HG03097 (cell line): Measurements from ENCODE around the gene DLL1.

Source experiments
- ATAC-seq: cut with Tn5 transposase; IDR thresholded peaks from one replicate; pipeline ENCODE4 v1.9.1; 2021; ENCODE audit not compliant: unreplicated experiment, low FRiP score

DLL1 gene

GRCh38 chr6:170283212-170284081 is 7.4 kb downstream of the DLL1 start:
- no peak for ATAC-seq

DNA sequence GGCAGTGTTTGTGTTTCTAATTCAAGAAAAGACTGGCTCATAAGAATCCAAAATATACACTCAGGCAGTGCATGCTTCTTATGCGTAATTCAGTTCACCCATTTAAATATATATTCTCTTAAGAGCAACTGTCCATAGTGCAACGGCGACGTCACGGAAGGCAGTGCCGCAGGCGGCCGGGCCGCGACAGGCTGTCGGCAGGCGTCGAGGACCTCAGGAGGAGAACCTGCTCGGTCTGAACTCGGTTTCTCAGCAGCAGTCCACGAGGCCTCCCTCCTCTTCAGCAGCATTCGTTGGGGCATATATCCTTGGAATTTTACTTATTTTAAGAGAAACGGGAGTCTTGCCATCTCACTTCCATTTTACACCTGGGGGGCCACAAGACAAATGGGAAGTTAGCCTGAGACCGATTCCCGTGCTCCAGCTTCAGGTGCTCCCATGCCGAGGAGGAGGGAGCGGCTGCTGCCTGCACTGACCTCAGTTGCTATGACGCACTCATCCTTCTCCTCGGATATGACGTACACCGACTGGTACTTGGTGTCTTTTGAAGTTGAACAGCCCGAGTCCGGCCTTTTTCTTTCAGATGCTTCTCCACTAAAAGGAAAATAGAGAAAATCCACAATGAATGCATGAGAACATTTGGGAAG is 8.2 kb downstream of the DLL1 start:
- ATAC-seq = no peak

- ATAC-seq = no peak
These were observed 9.3 kb downstream of the DLL1 start for GRCh38 chr6:170281331-170282292.

GRCh38 chr6:170280689-170281045 is 10.2 kb downstream of the DLL1 start:
- ATAC-seq = no peak

- peak; percentile 56 for ATAC-seq
These were observed 10.7 kb downstream of the DLL1 start for GRCh38 chr6:170279977-170280688.

DNA sequence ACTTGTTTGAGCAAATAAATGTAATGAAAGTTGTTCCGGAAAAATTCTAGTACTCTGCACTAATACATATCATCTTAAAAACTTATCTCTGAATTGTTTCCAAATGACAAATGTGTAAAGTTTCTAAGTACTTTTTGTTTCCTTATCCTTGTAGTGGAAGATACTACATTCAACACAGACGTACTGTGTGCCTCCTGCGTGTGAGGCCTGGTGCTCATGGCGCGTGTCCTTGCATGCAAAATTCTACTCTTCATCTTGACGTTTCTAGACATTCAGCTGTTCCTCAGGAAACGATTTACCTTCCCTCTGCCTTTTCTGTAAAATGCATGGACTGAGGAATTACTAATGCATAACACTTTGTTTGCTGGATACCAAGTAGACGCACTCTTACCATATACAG is 11.5 kb downstream of the DLL1 start:
- ATAC-seq = no peak

DNA sequence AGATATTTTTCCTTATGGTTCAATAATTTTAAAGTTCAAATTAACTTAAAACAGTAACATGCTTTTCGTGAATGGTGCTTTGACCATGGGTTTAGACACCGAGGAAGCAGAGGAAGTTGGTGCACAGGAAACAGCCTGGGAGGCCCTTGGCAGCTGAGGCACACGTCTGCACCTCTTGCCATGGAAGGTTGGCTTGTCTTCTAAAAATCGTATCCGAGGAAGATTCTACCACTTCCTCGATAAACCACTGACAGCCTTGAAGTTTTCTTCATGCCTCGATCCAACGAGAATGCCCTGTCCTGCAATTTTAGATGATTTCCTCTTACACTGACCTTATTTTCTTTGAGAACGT is 12.2 kb downstream of the DLL1 start:
- no peak for ATAC-seq

DNA sequence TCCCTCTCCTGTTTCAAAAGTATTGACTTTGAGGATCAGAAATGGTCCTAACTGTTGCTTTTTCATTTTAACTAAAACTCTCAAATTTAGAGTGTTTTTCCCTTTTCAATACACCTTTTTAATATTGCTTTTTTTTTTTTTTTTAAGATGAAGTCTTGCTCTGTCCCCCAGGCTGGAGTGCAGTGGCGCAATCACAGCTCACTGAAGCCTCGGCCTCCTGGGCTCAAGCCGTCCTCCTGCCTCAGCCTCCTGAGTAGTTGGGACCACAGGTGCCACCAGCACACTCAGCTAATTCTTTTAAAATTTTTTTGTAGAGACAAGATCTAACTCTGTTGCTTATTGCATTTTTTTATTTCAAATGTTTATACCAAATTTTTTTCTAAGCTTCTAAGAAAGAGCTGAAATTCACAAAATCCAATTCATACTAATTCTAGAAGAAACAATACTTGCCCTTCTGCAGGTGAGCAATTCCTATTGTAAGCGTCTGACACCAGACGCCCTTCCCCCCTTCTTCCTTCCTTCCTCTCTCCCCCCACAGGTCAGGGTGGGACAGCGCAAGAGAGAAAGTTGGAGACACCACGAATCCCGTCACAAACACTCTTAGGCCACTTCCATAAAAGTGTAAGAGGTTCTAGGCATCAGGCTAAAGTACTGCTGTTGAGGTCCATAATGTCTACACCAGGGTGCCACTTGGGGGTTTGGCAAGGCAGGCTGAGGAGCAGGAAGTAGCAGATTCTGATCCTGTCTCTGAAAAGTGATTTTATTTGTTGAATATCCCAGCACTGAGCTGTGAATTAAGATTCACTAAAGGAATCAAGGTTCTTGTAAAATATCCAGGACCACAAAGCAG is 12.8 kb downstream of the DLL1 start:
- ATAC-seq = no peak

DNA sequence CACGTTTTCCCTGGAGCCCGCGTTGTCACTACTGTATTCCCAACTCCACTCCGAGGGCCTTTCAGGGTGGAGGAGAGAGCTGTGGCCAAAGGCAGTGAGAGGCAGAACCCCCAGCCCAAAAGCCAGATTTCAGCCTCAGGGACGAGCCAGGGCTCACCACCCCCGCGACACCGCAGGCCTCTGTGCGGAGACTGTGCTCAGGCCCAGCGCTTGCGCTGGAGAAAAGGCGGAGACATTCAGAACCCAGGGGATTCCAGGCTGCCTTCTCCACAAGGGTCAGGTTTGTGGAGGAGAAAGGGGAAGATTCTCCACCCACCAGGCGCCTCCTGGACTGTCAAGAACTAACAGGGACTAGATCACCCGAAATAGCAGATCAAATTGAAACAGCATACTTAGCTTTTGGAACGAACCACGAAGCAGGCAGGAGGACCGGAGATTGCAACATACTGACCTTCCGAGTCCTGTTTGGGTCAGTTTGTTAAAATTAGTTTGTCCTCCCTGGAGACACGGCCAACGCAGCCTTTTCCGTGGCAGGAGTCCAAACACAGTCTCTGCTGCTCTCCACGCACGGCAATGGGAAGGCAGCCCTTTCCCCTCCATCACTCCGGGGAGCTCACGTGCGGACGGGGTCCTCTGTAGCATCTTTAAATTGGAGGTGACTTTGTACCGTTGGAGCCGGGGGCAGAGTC is 14.4 kb downstream of the DLL1 start:
- no peak for ATAC-seq

DNA sequence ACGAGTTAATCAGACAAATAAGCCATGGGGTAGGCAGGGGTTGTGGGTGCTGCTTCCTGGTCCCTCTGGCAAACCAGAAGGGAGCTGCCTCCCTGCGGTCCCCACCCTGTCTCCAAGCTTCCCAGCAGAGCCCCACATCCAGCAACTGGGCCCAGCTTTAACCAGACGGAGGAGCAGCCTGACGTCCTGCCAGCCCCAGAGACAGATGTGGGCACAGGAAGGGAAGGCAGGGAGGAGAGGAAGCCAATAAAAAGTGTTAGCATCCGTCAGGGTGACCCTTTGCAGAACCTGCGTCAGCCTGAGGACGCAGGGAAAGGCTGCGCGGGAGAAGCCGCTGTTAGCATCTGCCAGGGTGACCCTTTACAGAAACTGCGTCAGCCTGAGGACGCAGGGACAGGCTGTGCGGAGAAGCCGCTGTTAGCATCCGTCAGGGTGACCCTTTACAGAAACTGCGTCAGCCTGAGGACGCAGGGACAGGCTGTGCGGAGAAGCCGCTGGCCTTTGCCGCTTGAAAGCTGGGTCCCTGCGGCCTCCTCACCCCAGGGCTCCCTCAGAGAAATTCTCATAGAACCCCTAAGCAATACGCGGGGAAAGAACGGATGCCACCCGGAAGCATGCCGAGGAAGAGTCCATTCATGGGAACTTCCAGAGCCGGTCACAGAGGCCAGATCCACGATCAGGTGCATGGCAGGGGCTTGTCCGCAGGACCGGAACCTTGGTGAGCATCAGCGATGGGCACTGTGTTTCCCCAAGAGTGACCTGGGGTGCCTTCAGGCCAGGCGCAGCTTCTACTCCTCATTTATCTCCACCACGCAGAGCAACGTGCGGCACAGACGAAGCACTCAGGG is 15.9 kb downstream of the DLL1 start:
- no peak for ATAC-seq

DNA sequence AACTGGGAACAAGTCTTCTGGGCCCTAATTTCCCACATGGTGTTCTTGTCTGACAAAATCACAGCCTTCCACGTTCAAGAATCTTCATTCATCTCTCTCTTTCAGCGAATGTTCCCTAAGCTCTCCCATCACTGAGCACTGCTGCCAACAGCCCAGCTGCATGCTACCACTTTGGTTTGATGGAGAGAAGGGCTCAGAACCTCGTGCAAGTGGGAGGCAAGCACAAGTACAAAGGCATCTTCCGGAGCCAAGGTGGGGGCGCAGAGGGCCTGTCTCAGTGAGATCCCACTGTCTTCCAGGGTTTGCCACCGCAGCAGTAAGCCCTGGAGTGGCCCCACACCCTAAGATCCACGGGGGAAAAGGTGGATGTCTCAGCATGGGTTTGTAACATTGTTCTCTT is 17.2 kb downstream of the DLL1 start:
- no peak for ATAC-seq

DNA sequence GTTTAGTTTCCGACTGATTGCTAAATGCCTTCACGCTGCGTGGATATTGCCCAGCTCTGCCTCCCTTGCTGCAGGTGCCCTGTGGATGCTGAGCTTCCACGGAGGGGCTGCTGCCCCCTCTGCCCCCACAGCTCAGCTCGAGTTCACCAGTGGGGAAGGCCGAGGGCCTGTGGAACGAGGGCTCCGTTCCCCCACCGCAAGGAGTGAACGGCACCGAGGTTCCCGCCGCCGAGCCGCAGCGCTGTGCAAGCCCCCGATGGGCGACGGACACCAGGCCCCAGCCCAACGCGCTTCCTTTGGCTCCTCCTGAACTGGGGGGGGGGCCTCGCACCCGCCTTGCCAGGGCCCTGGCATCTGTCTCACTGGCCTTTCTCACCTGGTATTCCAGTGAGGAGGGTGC is 17.7 kb downstream of the DLL1 start:
- ATAC-seq = no peak

GRCh38 chr6:170272341-170273065 is 18.4 kb downstream of the DLL1 start:
- no peak for ATAC-seq

DNA sequence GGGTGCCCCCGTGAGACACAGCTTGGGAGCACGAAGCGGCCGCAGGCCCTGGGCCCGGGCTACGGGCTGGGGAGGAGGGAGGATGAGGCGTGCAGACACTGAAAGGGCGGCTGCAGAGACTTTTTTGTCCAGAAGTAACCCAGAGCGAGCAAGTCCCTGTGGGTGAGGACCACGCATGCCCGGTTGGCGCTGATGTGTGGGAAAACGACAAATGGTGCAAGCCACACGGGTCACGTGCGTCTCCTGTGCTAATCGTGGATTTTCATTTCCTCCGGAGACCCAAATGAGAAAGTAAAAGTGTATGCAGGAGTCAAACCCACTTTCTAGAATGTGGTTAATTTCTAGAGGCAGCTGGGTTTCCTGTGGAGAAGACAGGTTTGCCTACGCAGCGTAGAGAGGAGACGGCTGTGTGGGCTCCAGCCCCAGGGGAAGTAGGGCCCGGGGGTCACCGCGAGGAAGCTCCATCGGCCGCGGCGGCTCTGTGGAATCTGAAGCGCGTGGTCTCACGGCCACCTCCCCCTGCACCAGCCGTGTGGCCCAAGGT is 19.0 kb downstream of the DLL1 start:
- peak; percentile 94 for ATAC-seq

DNA sequence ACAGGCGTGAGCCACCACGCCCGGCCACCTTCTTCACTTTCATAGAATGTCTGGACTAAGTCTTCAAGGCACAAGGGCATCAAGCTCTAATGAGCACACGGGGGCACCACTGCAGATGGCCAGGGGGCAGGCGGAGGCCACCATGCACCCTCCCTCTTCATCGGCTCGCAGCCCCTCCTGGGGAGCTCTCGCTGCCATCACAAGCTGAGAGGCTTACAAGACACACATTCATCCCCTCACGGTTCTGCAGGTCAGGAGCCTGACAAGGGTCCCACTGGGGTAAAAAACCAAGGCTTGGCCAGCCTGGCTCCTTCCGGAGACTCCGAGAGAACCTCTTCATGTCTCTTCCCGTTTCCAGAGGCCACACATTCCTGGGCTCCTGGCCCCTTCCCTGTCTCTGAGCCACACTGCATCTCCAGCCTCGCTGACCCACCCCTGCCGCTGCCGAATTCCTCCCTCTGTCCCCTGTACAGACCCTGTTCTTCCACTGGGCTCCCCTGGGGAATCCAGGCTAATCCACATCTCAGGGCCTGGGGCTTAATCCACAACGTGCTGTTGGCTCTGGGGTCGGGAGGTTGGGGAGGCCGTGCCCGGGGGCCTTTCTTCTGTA is 19.8 kb downstream of the DLL1 start:
- no peak for ATAC-seq

GRCh38 chr6:170269846-170270541 is 20.9 kb downstream of the DLL1 start:
- no peak for ATAC-seq
